Hematopoietic multipotent progenitor cell treated with erythropoietin and hydrocortisone succinate and interleukin-3 and kit ligand, for 8 days (in vitro differentiated cells): ENCODE measurements around the gene PNMA1.

ENCODE experiments used
- DNase-seq: peaks from one replicate; pipeline ENCODE4 v3.0.0-alpha.2; 2015

Gene PNMA1

DNA sequence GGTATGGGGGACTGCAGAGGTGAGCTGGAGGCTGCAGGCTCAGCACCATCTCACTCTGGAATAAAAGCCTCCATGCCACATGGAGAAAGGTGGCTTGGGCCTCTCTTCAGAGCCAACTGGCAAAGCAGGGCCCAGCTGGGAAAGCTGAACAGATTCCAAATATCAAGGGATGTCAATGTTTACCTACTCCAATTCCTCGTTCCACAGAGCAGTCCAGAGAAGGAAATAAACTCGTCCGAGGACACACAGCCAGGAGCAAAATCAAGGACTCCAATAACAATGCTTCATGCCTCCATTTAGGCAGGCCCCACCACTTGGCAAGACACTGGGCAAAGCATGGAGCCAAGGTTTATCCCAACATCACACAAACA, 36.3 kb upstream of the PNMA1 start:
- DNase-seq = no peak

DNA sequence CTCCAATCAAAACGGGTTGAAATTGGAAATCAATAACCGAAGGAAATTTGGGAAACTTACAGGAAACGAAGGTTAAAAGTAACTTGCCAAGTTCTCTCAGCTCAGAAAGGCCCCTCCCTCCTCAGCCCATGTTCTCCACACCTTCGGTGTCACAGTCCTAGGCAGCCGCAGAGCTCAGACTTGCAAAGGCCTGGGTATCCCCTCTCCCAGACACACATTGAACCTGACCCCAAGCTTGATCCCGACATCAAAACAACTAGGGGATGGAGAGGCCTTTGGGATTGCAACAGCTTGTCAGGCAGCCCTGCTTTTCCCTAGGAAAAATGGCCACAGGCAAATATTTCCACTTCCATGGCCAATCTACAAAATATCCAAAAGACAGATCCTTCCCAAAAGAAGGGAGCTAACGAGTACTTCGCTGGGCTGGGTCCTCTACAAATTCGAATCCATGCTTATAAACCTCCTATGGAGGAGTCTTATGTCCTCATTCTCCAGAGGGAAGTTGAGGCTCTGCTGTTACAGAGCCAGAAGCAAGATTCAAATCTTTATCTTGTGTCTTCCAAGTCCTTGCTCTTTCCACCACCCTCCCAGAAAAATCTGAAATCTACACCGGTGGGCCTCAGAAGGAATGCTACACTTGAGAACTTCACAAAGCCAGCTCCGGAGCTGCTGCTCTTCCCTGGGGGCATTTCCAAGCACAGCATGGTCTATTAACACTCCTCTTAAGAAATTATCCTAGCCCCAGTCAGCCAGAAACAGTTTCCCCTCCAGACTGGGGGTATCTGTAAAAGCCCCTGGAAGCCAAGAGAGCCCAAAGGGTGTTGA, 35.7 kb upstream of the PNMA1 start:
- DNase-seq = no peak

DNA sequence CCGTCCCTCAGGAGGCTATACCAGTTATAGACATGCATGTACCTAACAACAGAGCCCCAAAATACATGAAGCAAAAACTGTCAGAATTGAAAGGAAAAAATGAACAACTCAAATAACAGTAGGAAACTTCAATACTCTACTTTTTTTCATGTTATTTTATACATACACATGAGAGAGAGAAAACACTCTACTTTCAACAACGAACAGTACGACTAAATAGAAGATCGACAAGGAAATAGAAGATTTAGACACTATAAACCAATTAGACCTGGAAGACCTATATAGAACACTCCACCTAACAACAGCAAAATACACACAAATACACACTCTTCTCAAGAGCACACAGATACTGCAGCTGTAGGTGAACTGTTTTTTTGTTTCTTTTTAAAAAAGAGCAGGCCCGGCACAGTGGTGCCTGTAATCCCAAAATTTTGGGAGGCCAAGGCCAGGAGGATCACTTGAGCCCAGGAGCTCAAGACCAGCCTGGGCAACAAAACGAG, 34.7 kb upstream of the PNMA1 start:
- DNase-seq = no peak

DNA sequence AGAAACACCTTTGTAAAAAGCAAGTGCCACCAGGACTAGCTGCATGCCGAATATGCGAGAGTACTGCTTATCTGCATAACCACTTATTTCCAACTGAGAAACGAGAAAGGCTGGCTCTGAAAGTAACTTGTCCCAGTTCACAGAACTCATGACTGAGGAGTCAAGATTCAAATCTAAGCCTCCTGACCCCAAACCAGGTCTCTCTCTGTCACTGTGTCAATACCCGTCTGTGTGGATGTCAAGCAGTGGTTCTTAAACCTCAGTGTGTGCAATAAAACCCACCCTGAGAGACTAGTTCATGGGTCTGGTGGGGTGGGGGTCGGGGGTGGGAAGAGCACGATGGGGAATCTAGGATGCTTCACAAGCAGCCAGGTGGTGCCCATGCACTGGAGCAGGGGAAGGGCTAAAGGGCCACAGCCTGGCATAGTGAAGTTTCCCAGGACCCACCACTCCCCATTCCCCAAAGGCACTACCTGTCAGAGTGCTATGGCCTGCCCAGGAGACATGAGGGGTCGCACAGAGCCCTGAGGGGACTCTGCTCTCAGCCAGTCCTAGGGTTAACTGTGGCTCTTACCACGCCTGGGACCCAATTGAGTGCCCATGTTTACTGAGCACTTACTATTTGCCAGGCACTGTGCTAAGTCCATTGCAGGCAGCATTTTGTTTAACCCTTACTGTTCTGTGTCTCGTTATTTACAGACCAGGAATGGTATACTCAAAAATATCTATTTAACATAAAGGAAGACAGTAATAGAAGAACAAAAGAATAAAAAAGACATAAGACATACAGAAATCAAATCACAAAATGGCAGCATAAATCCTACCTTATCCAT, 33.4 kb upstream of the PNMA1 start:
- DNase-seq = peak; percentile 62

DNA sequence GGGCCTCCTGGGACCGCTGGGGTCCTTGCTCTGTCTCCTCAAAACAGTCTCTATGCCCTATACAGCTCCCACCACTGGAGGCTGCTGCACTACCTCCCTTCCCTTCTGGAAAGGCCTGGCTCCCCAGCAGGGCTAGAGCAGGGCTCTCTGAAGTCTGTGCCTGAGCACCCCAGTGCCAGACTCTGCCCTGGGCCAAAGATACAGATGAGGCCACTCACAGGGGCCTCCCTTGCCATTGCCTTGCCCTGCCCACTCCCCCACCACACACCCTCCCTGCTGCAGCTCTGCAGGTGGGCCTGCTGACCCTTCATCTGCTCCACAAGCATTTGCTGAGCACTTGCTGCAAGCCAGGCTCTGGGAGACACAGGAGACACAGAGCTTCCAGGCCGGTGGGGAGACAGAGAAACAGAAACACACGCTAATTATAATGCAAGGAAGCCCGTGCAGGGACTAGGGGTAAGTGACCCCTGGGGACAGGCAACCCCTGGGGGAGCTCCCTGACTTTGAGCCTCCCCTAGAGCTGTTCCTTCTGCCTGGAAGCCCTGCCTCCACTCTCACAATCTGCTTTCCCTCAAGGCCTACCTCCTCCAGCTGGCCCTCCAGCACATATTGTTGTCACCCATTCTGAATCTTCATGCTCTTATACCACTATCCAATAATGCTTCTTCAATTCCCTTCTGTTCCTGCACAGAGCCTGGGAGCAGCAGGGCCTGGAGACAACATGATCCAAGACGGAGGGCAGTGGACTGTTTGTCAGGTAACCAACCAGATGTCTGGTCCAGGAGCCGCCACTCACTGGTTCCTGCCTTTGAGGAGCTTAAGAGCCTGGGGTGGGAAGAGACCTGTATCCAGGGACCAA, 32.6 kb upstream of the PNMA1 start:
- peak; percentile 46 for DNase-seq

DNA sequence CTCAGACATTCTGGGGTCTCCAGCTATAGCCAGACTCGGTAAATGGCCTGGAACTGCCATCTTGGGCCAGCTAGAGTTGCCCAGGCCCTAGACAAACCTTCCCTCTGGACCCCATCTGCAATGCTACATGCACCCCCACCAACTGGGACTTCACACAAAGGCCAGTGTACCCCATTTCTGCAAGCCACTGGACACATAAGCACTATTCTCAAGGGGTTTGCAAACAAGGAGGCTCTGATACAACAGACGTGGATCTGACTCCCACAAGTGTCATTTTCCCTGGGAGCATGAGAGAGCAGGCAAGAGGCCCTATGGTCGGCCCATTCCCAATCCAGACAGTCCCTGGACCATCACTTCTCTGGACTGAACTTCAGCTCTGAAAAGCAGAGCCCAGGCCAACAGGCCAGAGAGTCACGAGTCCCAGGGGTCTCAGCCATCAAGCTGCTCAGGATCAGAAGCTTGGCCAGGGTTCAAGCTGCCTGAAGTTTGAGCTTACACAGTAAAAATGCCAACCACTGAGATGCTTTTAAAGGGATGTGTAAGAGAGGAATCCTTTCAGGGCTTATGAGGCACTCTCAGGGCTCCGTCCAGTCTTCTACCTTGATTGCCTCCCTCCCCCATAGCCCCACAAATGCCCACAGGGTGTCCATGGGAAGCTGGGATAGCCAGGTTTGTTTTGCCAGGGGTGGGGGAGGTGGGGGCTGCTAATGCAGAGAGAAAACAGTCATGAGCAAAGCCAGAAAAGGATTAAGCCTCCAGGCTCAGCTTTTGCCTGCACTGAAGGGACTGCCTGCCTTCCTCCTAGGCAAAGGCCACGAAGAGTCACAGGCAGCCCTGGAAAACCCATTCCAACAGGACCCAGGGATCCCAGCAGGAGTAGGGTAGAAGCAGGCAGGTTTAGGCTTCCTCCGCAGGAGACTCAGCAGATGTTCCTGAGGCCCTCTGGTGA, 31.7 kb upstream of the PNMA1 start:
- DNase-seq = no peak

DNA sequence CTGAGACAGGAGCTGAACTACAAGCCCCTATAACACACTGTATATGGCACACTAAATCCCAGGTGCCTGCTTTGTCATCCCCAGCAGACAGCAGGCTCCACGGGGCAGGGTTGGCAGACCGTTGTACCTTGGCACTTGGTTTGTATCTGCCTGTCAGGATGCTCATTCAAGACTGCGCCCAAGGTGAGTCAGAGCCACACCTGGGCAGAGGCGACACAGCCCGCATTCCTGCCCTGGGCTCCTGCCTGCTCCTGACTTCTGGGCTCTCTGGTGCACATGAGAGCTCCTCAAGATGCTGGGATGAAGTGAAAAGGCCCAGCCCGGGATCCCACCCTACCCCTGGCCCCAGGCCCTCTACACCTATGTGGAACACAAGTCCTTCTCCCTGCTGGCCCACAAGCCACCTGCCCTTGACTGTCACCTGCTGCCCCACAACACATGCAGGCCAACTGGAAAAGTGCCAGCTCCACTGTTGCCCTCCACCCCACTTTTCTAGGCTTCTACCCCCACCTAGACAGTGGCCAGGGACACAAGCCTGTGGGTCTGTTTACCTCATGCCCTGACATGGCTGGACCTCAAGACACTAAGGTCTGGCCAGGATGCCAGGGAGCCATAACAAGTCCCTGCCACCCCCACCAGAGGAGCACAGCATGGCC, 30.8 kb upstream of the PNMA1 start:
- DNase-seq = no peak

DNA sequence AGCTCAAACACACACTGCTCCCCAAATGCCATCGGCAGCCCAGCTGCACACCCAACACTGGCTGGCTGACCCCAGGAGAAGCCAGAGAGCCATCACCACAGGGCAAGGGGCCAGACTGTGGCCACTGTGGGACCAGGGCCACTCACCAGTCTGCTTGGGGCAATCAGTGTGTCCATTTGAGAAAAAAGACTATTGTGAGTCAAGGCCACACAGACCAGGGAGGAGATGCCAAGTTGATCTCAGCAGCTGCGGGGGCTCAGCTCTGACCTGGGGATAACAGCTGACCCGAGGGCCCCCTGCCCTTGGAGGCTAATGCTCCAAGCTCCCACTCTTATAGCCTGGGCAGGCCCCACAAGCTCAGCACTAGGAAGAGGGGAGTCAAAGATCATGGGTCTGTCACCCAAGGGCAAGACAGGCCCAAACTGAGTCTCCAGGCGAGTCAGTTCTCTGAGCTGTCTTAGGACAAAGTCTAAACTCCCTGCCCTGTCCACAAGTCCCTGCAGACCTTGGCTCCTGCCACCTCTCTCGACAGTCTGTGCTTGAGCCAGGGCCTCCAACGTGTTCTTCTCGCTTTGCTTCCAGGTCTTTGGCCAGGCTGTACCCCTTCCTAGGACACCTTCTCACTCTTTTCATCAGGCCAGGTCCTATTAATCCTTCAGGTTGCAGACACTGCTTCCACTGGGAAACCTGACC, 30.1 kb upstream of the PNMA1 start:
- peak; percentile 30 for DNase-seq

DNA sequence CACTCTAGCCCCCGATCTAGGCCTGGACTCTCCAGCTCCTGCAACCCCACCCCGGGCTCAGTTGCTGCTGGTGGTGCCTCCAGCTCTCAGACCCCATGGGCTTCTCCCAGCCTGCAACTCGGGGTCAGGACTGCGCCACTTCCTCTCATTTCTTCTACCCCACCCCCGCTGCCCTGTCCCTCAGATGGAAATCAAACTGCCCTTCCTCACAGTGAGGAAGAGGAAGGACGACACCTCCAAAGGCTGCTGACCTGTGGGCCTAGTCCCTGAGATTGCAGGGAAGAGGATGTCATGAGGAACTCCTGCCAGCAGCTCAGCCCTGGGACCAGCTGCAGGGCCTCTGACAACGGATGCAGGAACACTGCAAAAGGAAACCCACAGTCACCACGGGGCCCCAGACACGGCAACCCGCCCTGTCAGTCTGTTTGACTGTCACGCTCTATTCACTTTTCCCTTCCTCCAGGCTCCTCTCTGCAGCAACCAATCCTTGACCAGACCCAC, 29.3 kb upstream of the PNMA1 start:
- peak; percentile 63 for DNase-seq

DNA sequence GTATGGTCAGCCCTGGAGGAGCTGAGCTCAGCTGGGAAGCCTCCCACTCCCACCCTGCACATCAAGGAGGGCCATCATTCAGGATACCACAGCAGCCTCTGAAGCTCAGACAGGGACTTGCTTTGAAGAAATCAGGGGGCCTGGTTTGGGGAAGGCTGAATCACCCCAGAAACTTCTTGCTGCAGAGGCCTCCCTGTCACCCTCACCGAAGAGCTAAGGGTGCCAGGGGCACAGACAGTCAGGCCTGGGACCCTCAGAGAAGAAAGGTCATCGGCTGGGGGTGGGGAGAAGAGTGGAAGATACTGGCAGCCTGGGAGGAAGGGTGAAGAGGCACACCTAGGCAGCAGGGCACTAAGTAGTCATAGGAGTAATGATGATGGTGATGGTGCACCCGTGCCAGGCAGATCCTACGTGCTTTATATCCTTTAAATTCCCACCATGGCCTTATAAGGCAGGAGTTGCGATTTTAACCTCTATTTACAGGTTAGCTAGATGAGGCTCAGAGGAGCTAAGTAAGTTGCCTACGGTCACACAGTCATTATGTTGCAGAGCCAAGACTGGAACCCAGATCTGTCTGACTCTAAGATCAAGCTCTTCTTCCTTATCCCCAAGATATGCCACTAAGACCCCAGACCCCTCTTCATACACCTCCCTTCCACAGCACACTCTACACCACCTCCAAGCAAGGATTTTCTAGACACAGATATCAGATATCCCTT, 28.5 kb upstream of the PNMA1 start:
- DNase-seq = peak; percentile 32

DNA sequence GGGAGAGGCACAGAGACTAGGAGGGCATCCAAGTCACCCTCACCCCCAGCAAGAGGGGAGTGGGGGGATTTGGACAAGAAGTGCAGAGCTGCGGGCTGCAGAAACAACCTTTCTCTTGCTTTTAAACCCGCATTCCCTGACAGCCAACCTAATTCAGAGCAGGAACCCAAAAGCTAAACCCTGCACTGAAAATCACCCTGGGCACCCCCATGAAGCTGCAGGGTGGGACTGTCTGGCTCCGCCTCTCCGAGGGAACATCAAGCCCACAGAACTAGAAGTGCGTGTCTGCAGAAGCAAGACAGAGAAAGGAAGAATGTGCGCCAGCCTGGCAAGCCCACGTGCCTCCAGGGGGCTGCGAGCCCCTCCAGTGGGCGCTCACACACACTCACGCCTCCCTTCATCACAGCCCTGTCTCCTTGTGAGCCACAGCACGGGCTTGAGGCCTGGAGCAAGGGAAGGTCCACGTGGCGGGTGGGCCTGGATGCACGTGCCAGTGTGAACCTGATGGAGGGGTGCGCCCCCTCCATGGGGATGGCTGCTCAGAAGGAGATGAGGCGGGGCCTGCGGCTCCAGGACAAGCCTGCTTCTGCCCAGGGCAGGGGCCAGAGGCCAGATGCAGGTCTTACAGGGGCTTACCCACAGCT, 27.8 kb upstream of the PNMA1 start:
- DNase-seq = peak; percentile 83

DNA sequence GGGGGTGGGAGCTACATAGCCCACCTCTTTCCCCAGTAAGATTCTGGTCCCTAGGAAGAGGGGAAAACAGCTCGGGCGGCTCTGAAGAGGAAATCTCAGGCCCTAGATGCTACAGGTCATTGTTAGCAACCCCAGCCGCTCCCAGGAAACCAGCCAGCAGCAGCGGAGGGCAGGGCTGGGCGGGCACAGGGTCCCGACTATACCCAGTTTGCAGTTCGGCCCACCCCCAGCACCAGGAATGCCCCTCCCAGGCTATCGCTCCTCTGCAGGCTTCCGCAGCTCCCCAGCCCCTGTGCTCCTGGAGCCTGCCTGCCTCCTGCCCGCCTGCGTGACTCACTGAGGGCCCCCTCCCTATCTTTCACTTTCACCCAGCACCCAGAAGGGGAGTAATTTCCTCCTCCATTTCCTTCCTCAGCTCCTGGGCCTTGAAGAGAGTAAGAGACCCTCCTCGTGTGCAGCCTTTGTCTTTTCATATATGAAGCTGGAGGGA, 27.2 kb upstream of the PNMA1 start:
- peak; percentile 98 for DNase-seq

DNA sequence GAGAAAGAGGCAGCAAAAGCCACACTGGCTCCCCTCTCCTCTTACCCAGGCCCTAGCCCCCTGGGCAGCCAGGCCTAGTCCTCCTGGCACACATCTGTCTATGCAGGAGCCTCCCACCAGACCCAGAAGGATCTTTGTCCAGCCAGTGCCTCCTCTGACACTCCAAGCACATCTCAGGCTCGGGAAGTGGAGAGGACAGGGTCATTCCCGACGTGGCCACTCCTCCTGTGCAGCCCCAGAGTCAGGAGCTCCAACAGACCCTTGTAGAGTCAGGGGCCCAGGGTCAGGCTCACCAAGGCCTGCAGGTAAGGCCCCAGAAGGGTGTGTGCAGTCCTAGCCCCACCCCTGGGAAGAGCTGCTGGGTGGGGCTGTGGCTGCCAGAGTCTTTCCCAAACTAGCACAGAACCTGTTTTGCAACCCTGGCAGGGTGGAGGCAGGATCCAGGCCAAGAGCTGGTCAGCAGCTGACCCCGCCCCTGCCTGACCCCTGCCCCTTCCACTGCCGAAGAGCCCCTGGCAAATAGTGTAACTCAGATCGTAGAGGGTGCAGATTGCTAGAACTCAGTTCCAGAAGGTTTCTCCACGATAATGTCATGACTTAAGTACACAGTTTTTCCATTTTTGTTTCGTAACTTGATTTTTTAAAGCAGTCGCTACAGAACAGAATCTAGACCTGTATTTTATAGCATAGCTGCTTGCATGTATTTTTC, 26.6 kb upstream of the PNMA1 start:
- DNase-seq = no peak

DNA sequence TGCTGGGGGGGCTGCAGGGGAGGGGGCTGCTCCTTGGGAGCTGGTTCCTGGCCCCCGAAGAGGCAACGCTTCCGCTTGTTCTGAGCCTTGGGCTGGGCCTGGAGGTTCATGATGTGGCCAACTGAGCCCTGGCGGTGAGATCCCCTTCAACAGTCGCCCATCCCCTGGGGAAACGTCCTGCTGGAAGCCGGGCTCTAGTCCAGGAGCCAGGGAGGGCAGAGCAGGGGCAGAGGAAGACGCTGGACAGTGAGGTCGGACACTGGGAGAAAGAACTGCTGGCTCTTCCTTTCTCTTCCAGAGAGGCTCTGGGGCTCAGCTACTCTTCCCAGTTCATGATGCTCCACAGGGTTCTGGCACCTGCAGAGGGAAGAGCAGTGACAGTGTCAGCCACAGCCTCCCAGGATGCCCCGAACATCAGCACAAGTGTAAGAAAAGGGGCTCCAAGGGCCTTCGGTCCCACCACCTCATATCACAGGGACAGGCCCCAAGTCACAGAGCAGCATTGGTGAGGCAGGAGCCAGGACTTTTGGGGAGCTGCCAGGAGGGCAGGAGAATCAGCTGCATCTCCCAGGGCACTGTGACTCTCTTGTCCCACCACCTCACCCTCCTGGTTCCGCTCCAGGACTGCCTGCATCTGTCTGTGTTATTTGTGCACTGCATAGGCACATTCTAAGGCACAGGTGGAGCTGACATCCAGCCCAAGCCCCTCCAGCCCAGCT, 25.9 kb upstream of the PNMA1 start:
- DNase-seq = peak; percentile 21

DNA sequence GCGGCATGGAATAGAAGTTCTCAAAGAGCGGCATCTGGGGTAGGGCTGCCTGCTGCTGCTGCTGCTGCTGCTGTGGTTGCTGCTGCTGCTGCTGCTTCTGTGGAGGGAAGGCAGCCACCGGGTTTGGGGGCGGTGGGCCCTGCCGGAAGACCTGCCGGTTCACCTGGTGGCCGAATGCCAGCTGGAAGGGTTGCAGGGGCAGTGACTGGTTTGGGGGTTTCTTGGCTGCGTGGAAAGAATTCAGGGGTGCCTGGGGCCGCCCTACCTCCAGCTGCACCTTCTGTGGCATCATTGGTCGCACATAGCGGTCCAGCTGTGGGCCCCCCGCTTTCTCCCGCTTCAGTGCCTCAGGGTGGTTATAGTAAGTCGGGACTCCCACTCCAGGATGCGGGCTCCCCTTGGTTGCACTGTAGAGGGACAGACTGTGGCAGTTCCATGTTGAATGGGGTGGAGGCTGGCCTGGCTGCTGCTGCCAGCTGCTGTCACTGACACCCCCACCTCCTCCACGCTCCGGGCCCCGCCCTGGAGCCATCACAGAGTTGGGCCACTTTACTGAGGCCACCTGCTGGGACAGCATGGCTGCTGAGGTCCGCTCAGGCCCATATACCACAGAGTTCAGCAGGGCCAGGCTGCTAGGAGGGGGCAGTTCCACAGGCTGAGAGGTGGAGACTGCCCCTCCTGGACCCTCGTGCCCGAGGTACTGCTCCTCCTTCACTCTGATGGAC, 25.2 kb upstream of the PNMA1 start:
- no peak for DNase-seq

DNA sequence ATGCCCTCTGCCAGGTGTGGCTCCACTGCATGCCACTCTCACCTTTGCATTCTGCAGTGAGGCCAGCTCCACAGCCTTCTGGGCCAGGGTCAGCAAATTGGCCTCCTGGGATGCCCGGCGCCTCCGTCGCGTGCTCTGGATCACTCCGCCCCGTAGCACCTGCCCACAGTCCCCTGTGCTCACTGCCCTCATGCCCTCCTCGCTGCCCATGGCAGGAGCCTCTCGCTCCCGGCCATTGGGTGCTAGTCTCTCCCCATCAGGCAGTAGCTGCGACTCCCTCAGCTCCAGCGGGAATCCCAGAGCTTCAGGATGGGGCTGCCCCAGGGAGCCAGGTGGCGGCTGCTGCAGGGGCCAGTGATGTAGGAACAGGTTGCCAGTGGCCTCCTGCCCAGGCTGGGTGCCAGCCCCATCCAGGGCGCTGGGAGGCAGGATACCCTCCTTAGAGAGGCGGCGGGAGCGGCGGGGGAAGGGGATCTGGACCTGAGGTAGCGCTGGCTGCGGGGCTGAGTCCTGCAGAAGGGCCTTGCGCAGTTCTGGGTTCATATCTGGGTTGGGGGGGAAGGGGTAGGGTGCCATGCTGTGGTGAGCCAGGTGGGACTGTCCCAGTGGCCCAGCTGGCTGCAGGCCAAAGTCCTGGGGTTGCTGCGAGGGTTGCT, 24.5 kb upstream of the PNMA1 start:
- no peak for DNase-seq
